GM21528 (cell line): ENCODE results near the gene DAPK2.
"Not testable (repeated sequence)": the region's sequence is repeated elsewhere in the genome, so short reads cannot be mapped to it uniquely, and the experiment has no call there.

Source experiments
- ATAC-seq: cut with Tn5 transposase; IDR thresholded peaks from one replicate; pipeline ENCODE4 v1.9.1; 2021; ENCODE audit warnings: mild to moderate bottlenecking, moderate library complexity; ENCODE audit not compliant: unreplicated experiment, low FRiP score

DAPK2 gene

GRCh38 chr15:63979262-63979793, 67.0 kb downstream of the DAPK2 start:
- ATAC-seq: no peak

GRCh38 chr15:63978511-63979261, 67.6 kb downstream of the DAPK2 start:
- no peak for ATAC-seq

- no peak for ATAC-seq
These were observed 69.2 kb downstream of the DAPK2 start for GRCh38 chr15:63977119-63977518.

- no peak for ATAC-seq
These were observed 72.3 kb downstream of the DAPK2 start for GRCh38 chr15:63974021-63974420.

GRCh38 chr15:63973212-63974009, 72.9 kb downstream of the DAPK2 start:
- ATAC-seq: no peak

DNA sequence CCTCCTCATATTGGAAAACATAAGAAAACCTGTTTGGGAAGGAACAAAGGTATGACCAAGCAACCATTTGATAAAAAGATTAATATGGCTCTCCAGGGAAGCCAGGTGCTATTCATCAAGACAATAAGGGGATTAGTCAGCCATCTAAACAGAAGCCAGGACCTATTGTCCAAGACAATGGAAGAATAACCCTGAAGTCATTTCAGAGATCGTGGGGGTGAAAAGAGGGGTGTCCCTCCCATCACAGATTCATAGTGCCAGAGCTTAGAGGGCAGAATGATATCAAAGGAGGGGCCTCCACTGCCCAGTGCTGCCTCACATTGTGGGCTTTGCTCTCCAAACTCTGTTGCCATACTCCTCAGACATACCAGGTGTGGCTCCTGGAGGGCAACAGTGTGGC, 73.5 kb downstream of the DAPK2 start:
- no peak for ATAC-seq

GRCh38 chr15:63971904-63972303, 74.4 kb downstream of the DAPK2 start:
- no peak for ATAC-seq

- peak; percentile 34 for ATAC-seq
These were observed 74.9 kb downstream of the DAPK2 start for GRCh38 chr15:63971427-63971805.

- peak; percentile 85 for ATAC-seq
These were observed 75.5 kb downstream of the DAPK2 start for GRCh38 chr15:63970621-63971426.

DNA sequence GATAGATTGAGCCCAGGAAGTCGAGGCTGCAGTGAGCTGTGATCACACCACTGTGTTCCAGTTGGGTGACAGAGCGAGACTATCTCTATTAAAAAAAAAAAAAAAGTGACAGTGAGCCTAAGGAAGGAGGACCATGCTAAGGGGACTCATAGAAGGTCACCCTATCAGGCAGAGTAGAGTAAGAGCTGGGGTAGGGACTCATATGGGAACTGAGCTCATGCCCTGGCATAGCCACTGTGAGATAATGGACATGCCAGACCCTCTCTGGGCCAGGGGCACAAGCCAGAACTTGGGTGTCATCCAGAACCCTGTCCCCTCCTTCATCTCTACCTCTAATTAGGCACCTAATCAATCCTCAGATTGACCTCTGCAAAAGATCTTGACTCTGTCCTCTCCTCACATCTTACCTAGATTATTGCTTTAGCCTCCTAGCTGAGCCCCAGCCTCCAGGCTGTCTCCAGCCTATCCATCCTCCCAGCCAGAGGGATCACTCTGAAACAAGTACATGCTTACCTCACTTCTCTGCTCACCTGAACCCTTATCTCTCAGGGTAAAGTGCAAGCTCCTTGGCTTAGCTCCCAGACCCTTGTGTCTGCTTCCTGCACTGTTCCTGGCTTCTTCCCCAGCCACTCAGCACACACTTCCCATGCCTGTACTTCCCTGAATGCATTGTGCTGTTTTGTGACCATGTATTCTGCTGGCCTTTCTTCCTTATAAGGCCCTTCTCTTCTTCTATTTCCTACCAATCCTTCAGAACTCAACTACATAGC, 76.4 kb downstream of the DAPK2 start:
- no peak for ATAC-seq

DNA sequence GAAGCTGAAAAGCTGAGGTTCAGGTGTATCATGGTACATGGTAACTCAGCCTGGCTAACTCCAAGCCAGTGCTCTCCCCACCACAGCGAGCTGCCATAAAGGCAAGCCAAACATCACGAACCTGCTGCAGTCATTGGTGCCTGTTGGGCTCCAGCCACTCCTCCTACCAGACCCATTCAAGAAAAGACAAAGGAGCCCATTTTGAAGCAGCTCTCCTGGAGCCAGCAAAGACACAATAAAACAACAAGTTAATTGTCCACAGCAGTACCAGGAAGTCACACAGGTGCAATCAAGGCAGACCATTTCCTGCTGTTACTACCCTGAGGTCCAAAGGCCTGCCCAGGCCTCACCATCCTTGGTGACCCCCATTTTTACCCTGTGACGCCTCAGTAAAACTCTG, 77.6 kb downstream of the DAPK2 start:
- ATAC-seq: no peak

DNA sequence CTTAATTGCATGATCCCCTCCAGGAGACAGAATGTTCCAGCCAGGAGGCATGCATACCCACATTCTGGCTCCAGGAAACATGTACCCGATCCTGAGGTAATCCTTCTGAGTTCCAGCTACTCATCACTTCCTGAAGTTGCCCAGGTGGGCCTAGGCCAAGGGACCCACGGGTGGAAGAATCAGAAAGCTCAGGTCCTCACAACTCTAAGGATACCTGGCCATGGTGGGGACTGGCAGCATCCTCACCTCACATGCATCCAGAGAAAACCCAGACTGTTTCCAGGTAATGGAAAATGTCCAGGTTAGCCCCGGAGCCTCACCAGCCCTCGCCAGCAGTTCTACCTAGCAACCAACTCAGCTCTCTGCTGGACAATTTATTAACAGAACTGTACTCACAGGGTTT, 78.2 kb downstream of the DAPK2 start:
- ATAC-seq: no peak

GRCh38 chr15:63967616-63968015, 78.7 kb downstream of the DAPK2 start:
- ATAC-seq: no peak

DNA sequence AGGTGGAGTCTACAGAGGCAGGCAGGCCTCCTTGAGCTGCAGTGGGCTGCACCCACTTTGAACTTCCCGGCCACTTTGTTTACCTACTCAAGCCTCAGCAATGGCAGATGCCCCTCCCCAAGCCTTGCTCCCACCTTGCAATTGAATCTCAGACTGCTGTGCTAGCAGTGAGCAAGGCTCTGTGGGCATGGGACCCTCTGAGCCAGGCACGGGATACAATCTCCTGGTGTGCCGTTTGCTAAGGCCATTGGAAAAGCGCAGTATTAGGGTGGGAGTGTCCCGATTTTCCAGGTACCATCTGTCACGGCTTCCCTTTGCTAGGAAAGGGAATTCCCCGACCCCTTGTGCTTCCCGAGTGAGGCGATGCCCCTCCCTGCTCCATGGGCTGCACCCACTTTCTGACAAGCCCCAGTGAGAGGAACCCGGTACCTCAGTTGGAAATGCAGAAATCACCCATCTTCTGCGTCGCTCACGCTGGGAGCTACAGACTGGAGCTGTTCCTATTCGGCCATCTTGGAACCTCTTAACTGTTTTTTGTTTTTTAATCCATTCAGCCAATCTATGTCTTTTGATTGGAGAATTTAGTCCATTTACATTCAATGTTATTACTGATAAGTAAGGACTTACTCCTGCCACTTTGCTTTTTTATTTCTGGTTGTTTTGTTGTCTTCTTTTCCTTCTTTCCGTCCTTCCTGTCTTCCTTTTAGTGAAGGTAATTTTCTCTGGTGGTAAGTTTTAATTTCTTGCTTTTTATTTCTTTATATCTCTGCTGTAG, 83.2 kb downstream of the DAPK2 start:
- not testable (repeated sequence) for ATAC-seq

GRCh38 chr15:63953524-63953923, 92.8 kb downstream of the DAPK2 start:
- no peak for ATAC-seq

GRCh38 chr15:63950911-63951481, 95.3 kb downstream of the DAPK2 start:
- no peak for ATAC-seq

- ATAC-seq: no peak
These were observed 97.3 kb downstream of the DAPK2 start for GRCh38 chr15:63948971-63949370.

DNA sequence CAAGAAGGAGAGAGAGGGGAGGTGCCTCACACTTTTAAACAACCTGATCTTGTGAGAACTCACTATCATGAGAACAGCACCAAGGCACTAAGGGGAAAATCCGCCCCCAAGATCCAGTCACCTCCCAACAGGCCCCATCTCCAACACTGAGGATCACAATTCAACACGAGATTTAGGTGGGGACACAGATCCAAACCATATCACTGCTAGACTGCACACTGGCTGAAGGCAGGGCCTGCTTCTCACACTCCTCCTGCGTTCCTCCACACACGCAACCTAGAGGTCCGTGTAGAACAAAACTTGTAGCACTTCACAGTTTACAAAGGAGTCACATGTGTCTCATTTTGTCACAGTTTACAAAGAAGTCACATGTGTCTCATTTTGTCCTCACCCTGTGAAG, 97.8 kb downstream of the DAPK2 start:
- no peak for ATAC-seq

- no peak for ATAC-seq
These were observed 99.1 kb downstream of the DAPK2 start for GRCh38 chr15:63947228-63947627.
